ENCODE measurements around the gene PF4V1. TPM values are rescaled to one million over a fixed set of nuclear protein-coding genes. Genes with fewer than 3 reads are reported as not detected.

The PF4V1 gene
- total and polyA plus RNA-seq, 9 of the 15 experiments (the other 6 are each of a cell fraction or from before 2014, with no cell fraction given) = not detected

DNA sequence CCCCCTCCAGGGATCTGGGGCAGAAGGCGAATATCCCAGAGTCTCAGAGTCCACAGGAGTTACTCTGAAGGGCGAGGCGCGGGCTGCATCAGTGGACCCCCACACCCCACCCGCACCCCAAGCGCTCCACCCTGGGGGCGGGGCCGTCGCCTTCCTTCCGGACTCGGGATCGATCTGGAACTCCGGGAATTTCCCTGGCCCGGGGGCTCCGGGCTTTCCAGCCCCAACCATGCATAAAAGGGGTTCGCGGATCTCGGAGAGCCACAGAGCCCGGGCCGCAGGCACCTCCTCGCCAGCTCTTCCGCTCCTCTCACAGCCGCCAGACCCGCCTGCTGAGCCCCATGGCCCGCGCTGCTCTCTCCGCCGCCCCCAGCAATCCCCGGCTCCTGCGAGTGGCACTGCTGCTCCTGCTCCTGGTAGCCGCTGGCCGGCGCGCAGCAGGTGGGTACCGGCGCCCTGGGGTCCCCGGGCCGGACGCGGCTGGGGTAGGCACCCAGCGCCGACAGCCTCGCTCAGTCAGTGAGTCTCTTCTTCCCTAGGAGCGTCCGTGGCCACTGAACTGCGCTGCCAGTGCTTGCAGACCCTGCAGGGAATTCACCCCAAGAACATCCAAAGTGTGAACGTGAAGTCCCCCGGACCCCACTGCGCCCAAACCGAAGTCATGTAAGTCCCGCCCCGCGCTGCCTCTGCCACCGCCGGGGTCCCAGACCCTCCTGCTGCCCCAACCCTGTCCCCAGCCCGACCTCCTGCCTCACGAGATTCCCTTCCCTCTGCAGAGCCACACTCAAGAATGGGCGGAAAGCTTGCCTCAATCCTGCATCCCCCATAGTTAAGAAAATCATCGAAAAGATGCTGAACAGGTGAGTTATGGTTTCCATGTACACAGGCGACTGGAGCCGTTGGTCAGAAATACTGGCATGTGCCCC lies 16.3 kb downstream of the PF4V1 start, which contains the start of gene CXCL1 (continued):
- TF ChIP-seq SMARCE1 (IDR thresholded peaks at IDR 0.05) = no peak
- no peak for TF ChIP-seq MXI1 (IDR thresholded peaks at IDR 0.05; ENCODE audit: low read depth, low read length)
- no peak for TF ChIP-seq FOXK1 (CRISPR knock-in tag; IDR thresholded peaks at IDR 0.05; ENCODE audit: borderline replicate concordance)
- peak; percentile 16; the same call in 1 of the 2 replicates for TF ChIP-seq ZFX (CRISPR knock-in tag; IDR thresholded peaks at IDR 0.05)
- TF ChIP-seq SIX5 (IDR thresholded peaks at IDR 0.05; ENCODE audit: borderline replicate concordance in 1 of 2, insufficient read depth in 1 of 2, low read depth in 1 of 2, low read length in 2 of 2) = no peak
- TF ChIP-seq RBM15 (IDR thresholded peaks at IDR 0.05; ENCODE audit: insufficient read depth, low read length) = no peak
- TF ChIP-seq NFE2 (IDR thresholded peaks at IDR 0.05; ENCODE audit: low read depth) = no peak
- TF ChIP-seq ZNF445 (CRISPR knock-in tag; IDR thresholded peaks at IDR 0.05; ENCODE audit: low read depth) = no peak
- TF ChIP-seq, protein P1, sequence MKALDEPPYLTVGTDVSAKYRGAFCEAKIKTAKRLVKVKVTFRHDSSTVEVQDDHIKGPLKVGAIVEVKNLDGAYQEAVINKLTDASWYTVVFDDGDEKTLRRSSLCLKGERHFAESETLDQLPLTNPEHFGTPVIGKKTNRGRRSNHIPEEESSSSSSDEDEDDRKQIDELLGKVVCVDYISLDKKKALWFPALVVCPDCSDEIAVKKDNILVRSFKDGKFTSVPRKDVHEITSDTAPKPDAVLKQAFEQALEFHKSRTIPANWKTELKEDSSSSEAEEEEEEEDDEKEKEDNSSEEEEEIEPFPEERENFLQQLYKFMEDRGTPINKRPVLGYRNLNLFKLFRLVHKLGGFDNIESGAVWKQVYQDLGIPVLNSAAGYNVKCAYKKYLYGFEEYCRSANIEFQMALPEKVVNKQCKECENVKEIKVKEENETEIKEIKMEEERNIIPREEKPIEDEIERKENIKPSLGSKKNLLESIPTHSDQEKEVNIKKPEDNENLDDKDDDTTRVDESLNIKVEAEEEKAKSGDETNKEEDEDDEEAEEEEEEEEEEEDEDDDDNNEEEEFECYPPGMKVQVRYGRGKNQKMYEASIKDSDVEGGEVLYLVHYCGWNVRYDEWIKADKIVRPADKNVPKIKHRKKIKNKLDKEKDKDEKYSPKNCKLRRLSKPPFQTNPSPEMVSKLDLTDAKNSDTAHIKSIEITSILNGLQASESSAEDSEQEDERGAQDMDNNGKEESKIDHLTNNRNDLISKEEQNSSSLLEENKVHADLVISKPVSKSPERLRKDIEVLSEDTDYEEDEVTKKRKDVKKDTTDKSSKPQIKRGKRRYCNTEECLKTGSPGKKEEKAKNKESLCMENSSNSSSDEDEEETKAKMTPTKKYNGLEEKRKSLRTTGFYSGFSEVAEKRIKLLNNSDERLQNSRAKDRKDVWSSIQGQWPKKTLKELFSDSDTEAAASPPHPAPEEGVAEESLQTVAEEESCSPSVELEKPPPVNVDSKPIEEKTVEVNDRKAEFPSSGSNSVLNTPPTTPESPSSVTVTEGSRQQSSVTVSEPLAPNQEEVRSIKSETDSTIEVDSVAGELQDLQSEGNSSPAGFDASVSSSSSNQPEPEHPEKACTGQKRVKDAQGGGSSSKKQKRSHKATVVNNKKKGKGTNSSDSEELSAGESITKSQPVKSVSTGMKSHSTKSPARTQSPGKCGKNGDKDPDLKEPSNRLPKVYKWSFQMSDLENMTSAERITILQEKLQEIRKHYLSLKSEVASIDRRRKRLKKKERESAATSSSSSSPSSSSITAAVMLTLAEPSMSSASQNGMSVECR (CRISPR knock-in tag; IDR thresholded peaks at IDR 0.05) = 0 out of 2 replicates have a peak, but pooled peaks have one; percentile 15
- no peak for TF ChIP-seq ZNF263 (CRISPR knock-in tag; IDR thresholded peaks at IDR 0.05; ENCODE audit: borderline replicate concordance)
- no peak for TF ChIP-seq CC2D1A (IDR thresholded peaks at IDR 0.05)
- TF ChIP-seq EP300 (IDR thresholded peaks at IDR 0.05; ENCODE audit: low read length) = no peak
- TF ChIP-seq, protein P2, sequence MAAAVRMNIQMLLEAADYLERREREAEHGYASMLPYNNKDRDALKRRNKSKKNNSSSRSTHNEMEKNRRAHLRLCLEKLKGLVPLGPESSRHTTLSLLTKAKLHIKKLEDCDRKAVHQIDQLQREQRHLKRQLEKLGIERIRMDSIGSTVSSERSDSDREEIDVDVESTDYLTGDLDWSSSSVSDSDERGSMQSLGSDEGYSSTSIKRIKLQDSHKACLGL (CRISPR knock-in tag; IDR thresholded peaks at IDR 0.05; ENCODE audit: borderline replicate concordance, poor library complexity, severe bottlenecking) = no peak
- no peak for TF ChIP-seq RB1 (IDR thresholded peaks at IDR 0.05; ENCODE audit: low read depth)
- TF ChIP-seq CHCHD3 (CRISPR knock-in tag; IDR thresholded peaks at IDR 0.05) = no peak
- TF ChIP-seq MAZ (CRISPR knock-in tag; conservative IDR thresholded peaks at IDR 0.05 in 1 of 2, IDR thresholded peaks at IDR 0.05 in 1 of 2) = peak in 1 of 2 experiments; percentile 86; a peak in 2 of 4 replicates
- TF ChIP-seq SUPT5H (IDR thresholded peaks at IDR 0.05) = no peak
- no peak for TF ChIP-seq EHMT2 (IDR thresholded peaks at IDR 0.05)
- TF ChIP-seq SMC3 (conservative IDR thresholded peaks at IDR 0.05; ENCODE audit: insufficient read depth, low read depth, low read length) = 0 out of 2 replicates have a peak, but pooled peaks have one; percentile 13
- no peak for TF ChIP-seq GTF2F1 (IDR thresholded peaks at IDR 0.05; ENCODE audit: low read depth, low read length)
- TF ChIP-seq ZNF224 (CRISPR knock-in tag; IDR thresholded peaks at IDR 0.05) = no peak
